Measurements from ENCODE around the gene SERPINB8. TPM values are rescaled to one million over a fixed set of nuclear protein-coding genes. Genes with fewer than 3 reads are reported as not detected.

SERPINB8 gene
- total and polyA plus RNA-seq, 2 of the 13 experiments (the other 11 are each of a cell fraction or from before 2014, with no cell fraction given), result 0.95 to 2.2 TPM

DNA sequence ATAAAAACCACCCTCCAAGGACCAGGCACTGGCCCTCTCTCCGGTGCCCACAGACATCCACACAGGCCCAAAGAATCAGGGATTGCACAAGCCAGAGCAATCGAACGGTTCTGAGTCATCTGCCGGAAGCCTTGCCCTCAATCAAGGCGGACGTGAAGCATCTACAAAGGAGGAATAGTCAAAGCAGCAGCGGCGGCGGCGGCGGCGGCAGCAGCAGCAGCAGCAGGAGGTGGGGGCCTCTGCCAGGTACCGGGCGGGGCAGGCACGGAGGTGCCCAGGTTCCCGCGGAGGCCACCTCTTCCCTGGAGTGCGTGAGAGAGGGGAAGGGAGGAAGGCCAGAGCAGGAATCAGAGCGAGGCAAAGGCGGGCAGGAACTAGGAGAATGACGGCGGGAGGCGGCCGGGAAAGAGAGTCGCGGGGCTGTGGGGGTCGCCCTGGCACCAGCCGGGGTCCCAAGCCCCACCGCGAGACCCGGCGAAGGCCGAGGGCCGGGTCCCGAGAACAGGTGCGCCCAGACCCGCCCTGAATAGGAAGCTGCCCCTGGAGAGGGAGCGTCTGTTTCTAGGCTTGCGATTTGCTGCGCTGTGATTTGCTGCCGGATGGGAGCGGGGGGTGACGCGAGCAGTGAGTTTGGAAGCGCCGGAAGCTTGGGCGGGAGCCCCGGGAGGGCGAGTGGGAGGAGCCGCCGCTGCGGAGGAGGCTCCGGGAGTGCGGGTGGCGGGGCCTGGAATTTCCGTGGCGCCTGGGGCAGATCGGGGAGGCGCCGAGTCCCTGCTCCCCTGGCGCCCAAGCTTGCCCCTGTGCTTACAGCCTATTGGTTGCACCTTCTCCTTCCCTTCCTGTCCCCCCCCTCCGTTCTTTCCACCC is at the start of gene SERPINB8 (continued):
- TF ChIP-seq, protein P1, sequence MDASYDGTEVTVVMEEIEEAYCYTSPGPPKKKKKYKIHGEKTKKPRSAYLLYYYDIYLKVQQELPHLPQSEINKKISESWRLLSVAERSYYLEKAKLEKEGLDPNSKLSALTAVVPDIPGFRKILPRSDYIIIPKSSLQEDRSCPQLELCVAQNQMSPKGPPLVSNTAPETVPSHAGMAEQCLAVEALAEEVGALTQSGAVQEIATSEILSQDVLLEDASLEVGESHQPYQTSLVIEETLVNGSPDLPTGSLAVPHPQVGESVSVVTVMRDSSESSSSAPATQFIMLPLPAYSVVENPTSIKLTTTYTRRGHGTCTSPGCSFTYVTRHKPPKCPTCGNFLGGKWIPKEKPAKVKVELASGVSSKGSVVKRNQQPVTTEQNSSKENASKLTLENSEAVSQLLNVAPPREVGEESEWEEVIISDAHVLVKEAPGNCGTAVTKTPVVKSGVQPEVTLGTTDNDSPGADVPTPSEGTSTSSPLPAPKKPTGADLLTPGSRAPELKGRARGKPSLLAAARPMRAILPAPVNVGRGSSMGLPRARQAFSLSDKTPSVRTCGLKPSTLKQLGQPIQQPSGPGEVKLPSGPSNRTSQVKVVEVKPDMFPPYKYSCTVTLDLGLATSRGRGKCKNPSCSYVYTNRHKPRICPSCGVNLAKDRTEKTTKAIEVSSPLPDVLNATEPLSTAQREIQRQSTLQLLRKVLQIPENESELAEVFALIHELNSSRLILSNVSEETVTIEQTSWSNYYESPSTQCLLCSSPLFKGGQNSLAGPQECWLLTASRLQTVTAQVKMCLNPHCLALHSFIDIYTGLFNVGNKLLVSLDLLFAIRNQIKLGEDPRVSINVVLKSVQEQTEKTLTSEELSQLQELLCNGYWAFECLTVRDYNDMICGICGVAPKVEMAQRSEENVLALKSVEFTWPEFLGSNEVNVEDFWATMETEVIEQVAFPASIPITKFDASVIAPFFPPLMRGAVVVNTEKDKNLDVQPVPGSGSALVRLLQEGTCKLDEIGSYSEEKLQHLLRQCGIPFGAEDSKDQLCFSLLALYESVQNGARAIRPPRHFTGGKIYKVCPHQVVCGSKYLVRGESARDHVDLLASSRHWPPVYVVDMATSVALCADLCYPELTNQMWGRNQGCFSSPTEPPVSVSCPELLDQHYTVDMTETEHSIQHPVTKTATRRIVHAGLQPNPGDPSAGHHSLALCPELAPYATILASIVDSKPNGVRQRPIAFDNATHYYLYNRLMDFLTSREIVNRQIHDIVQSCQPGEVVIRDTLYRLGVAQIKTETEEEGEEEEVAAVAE (CRISPR knock-in tag; IDR thresholded peaks at IDR 0.05; ENCODE audit: borderline replicate concordance), result no peak; the same call in 1 of the 2 replicates
- TF ChIP-seq GABPB1 (CRISPR knock-in tag; IDR thresholded peaks at IDR 0.05) (peak; percentile 93), SNAPC2 (CRISPR knock-in tag; IDR thresholded peaks at IDR 0.05) (no peak), SMYD3 (CRISPR knock-in tag; IDR thresholded peaks at IDR 0.05) (no peak), ZNF772 (CRISPR knock-in tag; IDR thresholded peaks at IDR 0.05) (peak; percentile 15; the same call in 1 of the 2 replicates), ZNF678 (CRISPR knock-in tag; IDR thresholded peaks at IDR 0.05) (peak; percentile 51; the same call in 1 of the 2 replicates), FOXC1 (CRISPR knock-in tag; IDR thresholded peaks at IDR 0.05; ENCODE audit: borderline replicate concordance) (peak; percentile 45; the same call in 1 of the 2 replicates), HOXD1 (CRISPR knock-in tag; IDR thresholded peaks at IDR 0.05) (peak; percentile 47; the same call in 1 of the 2 replicates), ZNF350 (CRISPR knock-in tag; IDR thresholded peaks at IDR 0.05; ENCODE audit: borderline replicate concordance, low read depth) (peak; percentile 76), PHF20 (CRISPR knock-in tag; IDR thresholded peaks at IDR 0.05) (peak; percentile 71), ZNF543 (CRISPR knock-in tag; IDR thresholded peaks at IDR 0.05) (peak; percentile 55; the same call in 1 of the 2 replicates), MTF2 (CRISPR knock-in tag; IDR thresholded peaks at IDR 0.05; ENCODE audit: borderline replicate concordance) (peak; percentile 61; the same call in 1 of the 2 replicates), SPEN (CRISPR knock-in tag; IDR thresholded peaks at IDR 0.05; ENCODE audit: low read depth) (no peak), PHF8 (CRISPR knock-in tag; IDR thresholded peaks at IDR 0.05) (peak; percentile 81), BRCA1 (CRISPR knock-in tag; IDR thresholded peaks at IDR 0.05) (no peak), RXRA (CRISPR knock-in tag; IDR thresholded peaks at IDR 0.05) (peak; percentile 47; the same call in 1 of the 2 replicates), ZNF124 (CRISPR knock-in tag; IDR thresholded peaks at IDR 0.05) (no peak), NCOA1 (CRISPR knock-in tag; IDR thresholded peaks at IDR 0.05) (0 out of 2 replicates have a peak, but pooled peaks have one; percentile 21), MAF1 (CRISPR knock-in tag; IDR thresholded peaks at IDR 0.05; ENCODE audit: borderline replicate concordance) (0 out of 2 replicates have a peak, but pooled peaks have one; percentile 43)
- TF ChIP-seq, protein P2, sequence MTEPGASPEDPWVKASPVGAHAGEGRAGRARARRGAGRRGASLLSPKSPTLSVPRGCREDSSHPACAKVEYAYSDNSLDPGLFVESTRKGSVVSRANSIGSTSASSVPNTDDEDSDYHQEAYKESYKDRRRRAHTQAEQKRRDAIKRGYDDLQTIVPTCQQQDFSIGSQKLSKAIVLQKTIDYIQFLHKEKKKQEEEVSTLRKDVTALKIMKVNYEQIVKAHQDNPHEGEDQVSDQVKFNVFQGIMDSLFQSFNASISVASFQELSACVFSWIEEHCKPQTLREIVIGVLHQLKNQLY (CRISPR knock-in tag; IDR thresholded peaks at IDR 0.05), result no peak
- TF ChIP-seq, protein P3, sequence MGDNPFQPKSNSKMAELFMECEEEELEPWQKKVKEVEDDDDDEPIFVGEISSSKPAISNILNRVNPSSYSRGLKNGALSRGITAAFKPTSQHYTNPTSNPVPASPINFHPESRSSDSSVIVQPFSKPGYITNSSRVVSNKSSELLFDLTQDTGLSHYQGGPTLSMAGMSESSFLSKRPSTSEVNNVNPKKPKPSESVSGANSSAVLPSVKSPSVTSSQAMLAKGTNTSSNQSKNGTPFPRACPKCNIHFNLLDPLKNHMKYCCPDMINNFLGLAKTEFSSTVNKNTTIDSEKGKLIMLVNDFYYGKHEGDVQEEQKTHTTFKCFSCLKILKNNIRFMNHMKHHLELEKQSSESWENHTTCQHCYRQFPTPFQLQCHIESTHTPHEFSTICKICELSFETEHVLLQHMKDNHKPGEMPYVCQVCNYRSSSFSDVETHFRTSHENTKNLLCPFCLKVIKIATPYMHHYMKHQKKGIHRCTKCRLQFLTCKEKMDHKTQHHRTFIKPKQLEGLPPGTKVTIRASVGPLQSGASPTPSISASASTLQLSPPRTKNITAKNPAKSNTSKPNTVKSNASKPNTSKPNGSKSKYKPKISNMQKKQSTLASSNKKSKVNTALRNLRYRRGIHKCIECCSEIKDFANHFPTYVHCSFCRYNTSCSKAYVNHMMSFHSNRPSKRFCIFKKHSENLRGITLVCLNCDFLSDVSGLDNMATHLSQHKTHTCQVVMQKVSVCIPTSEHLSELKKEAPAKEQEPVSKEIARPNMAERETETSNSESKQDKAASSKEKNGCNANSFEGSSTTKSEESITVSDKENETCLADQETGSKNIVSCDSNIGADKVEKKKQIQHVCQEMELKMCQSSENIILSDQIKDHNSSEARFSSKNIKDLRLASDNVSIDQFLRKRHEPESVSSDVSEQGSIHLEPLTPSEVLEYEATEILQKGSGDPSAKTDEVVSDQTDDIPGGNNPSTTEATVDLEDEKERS (CRISPR knock-in tag; IDR thresholded peaks at IDR 0.05), result peak; percentile 65
- TF ChIP-seq, protein P4, sequence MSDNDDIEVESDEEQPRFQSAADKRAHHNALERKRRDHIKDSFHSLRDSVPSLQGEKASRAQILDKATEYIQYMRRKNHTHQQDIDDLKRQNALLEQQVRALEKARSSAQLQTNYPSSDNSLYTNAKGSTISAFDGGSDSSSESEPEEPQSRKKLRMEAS (IDR thresholded peaks at IDR 0.05), result peak; percentile 37; the same call in 1 of the 2 replicates
